Stomach (tissue), 9 donors: ENCODE measurements around the gene FAM24B. TPM values are rescaled to one million over a fixed set of nuclear protein-coding genes. Genes with fewer than 3 reads are reported as not detected.
"Not testable (repeated sequence)": the region's sequence is repeated elsewhere in the genome, so short reads cannot be mapped to it uniquely, and the experiment has no call there.

ENCODE experiments used
- DNase-seq, 2 donors: peaks; one replicate each; pipeline versions ENCODE4 v3.0.0 to v3.0.0-alpha.2; 2013 to 2019
- H3K27ac ChIP-seq, 5 donors: fragments of 200-600 bp in 4 of 5; sonication (generic) in 4 of 5; one replicate each; pipeline ENCODE4 v1.5.1; 2013 to 2019; ENCODE audit warnings: mild to moderate bottlenecking in 1 of 5, moderate library complexity in 1 of 5
- H3K27me3 ChIP-seq, 3 donors: fragments of 200-600 bp; sonication (generic); one replicate each; pipeline ENCODE4 v1.5.1; 2017 to 2019; ENCODE audit warnings: mixed run types in 1 of 3
- H3K36me3 ChIP-seq, 4 donors: fragments of 200-600 bp; sonication (generic); 1 replicate in 3 of 4; 2 replicates in 1 of 4; pipeline ENCODE4 v1.5.1; 2016 to 2019
- H3K4me1 ChIP-seq, 4 donors: fragments of 200-600 bp; sonication (generic); one replicate each; pipeline ENCODE4 v1.5.1; 2016 to 2019
- H3K4me3 ChIP-seq, 4 donors: fragments of 200-600 bp; sonication (generic) in 3 of 4; one replicate each; pipeline ENCODE4 v1.5.1; 2016 to 2019; ENCODE audit warnings: mild to moderate bottlenecking in 1 of 4
- H3K9me3 ChIP-seq, 4 donors: fragments of 200-600 bp; sonication (generic); one replicate each; pipeline ENCODE4 v1.5.1; 2016 to 2019
- EP300 ChIP-seq: sonication (generic); formaldehyde crosslinking; IDR thresholded peaks from one replicate; pipeline ENCODE4 v1.6.1; 2017; ENCODE audit warnings: antibody characterized with exemption
- POLR2A ChIP-seq, 4 donors: fragments of 450-650 bp; IDR thresholded peaks; one replicate each; pipeline ENCODE4 v1.6.1; 2016; ENCODE audit warnings: antibody characterized with exemption in 4 of 4, control low read depth in 2 of 4, mild to moderate bottlenecking in 1 of 4, moderate library complexity in 1 of 4
- POLR2AphosphoS5 ChIP-seq, 3 donors: sonication (generic); formaldehyde crosslinking; IDR thresholded peaks; one replicate each; pipeline ENCODE4 v1.6.1; 2016; ENCODE audit warnings: antibody characterized with exemption in 3 of 3
- WGBS, 5 donors: extraction: QIAGEN DNeasy Blood & Tissue Kit in 3 of 5; methylation state at CpG; one replicate each; pipeline versions ENCODE4 v1.1.5 to v1.1.7; 2013 to 2018; 5-methylcytosine and 5-hydroxymethylcytosine counted together
- intact Hi-C: fragments of 100-400 bp; cut with DNase I; formaldehyde crosslinking; loops from one replicate; pipeline ENCODE4 v1.15.1; 2023; ENCODE audit warnings: low total_unique reads
- polyA plus RNA-seq, 3 donors: library from polyadenylated mRNA; stranded (reverse); fragments of 200-250 nt; gene quantifications; one replicate each; pipeline ENCODE4 v1.2.3, GENCODE V29; 2013
- total RNA-seq, 5 donors: library from RNA; depleted of rRNA; stranded (reverse); fragments of >200 nt; gene quantifications; one replicate each; pipeline versions ENCODE4 v1.1.0 to v1.2.3, GENCODE V29; 2014 to 2016
- TF ChIP-seq, protein P1 (sequence below), 7 experiments: fragments of 450-650 bp in 4 of 7; fragments of 200-600 bp in 3 of 7; sonication (generic) in 3 of 7; IDR thresholded peaks; one replicate each; pipeline ENCODE4 v1.5.1; 2016 to 2019; ENCODE audit warnings: antibody characterized with exemption in 7 of 7, control low read depth in 2 of 7, mild to moderate bottlenecking in 1 of 7
- donor health status: healthy with polysubstance abuse.
- donor health status: Bipolar disorder and iron deficiency.
- donor health status: healthy.

Gene FAM24B
- total and polyA plus RNA-seq, 8 donors = 2.0 to 4.5 (median 3.4) TPM; not detected in 2

DNA sequence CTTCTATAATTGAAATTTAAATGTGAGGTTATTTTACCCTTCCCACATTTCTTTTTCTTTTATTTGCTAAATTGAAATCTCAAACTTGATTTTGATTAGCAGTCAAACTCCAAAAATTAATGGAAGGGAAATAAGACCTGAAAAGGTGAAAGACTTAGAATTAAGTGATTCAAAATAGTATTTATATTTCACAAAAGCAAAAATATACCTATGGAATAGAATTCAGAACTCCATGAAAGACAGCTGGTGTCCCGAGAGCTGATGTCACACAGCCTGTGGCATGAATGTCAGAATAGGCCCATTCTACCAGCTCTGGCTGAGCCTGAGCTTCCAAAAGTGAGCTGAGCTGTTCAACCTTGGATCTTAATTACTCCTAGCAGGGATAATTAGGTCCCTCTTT, 30.9 kb upstream of the FAM24B start, which contains the start of gene FAM24A:
FAM24A (plus strand) TSS at position 301 of the 400 bp plus-strand sequence. CDS start 1,025 bp downstream, outside the sequence.
- no peaks in the 10 kb centered on the region for H3K4me1 ChIP-seq
- H3K27me3 ChIP-seq = no peaks in the 10 kb centered on the region
- intact Hi-C loops = no loop called here
- H3K9me3 ChIP-seq = no peaks in the 10 kb centered on the region
- no peak for DNase-seq
- 53 to 78% (median 68%) methylated on average over 1 of the region's 1 CpG for WGBS, 5 donors
- no peak within 1 kb of the TSS for H3K4me3 ChIP-seq
- H3K36me3 ChIP-seq = no peaks in the 10 kb centered on the region
- no peak within 1 kb of the TSS for H3K27ac ChIP-seq
- TF ChIP-seq POLR2AphosphoS5 (IDR thresholded peaks at IDR 0.05) (no peak), POLR2A (IDR thresholded peaks at IDR 0.05) (no peak), EP300 (no peak)
- TF ChIP-seq, protein P1, sequence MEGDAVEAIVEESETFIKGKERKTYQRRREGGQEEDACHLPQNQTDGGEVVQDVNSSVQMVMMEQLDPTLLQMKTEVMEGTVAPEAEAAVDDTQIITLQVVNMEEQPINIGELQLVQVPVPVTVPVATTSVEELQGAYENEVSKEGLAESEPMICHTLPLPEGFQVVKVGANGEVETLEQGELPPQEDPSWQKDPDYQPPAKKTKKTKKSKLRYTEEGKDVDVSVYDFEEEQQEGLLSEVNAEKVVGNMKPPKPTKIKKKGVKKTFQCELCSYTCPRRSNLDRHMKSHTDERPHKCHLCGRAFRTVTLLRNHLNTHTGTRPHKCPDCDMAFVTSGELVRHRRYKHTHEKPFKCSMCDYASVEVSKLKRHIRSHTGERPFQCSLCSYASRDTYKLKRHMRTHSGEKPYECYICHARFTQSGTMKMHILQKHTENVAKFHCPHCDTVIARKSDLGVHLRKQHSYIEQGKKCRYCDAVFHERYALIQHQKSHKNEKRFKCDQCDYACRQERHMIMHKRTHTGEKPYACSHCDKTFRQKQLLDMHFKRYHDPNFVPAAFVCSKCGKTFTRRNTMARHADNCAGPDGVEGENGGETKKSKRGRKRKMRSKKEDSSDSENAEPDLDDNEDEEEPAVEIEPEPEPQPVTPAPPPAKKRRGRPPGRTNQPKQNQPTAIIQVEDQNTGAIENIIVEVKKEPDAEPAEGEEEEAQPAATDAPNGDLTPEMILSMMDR (IDR thresholded peaks at IDR 0.05) = no peak

DNA sequence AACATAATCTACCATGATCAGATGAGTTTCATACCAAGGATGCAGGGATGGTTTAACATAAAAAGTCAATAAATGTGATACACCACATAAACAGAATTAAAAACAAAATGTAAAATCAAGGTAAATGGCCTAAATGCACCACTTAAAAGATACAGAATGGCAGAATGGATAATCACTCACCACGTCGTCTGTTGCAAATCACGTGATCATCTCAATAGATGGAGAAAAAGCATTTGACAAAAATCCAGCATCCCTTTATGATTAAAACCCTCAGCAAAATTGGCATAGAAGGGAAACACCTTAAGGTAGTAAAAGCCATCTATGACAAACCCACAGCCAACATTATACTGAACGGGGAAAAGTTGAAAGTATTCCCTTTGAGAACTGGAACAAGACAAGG, 24.5 kb upstream of the FAM24B start:
- H3K4me3 ChIP-seq, intact Hi-C loops, H3K27me3 ChIP-seq, H3K4me1 ChIP-seq, DNase-seq, H3K36me3 ChIP-seq, H3K27ac ChIP-seq, H3K9me3 ChIP-seq: not testable (repeated sequence)
- WGBS, 5 donors = 75 to 80% (median 77%) methylated on average over 4 of the region's 4 CpGs

DNA sequence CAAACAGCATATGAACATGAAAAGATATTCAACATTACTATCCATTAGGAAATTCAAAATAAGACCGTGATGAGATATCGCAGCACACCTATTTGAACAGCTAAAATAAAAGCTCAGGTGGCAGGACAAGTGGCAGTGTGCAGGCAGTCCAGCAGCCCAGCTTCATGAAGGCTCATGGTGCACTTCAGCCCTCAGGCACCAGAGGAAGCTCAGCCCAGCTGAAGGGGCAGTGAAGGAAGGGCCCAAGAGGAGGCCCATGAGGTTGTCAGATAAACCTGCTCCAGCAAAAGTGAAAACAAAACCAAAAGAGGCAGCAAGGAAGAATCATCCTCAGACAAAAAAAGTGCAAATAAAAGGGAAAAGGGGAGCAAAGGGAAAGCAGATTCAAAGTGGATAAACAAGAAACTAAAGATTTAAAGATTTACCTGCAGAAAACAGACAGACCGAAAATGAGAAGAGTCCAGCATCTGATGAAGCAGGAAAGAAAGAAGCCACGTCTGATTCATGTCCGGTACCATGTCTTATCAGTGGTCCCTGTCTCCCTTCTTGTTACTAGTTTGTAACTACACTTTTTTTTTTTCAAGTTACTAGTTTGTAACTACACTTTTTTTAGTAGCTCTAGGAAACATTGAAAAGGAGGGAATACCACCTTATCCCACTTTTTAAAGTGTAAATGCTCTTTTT, 15.0 kb upstream of the FAM24B start:
- H3K4me3 ChIP-seq = no peak overlapping the region
- H3K9me3 ChIP-seq = no peaks in the 10 kb centered on the region
- intact Hi-C loops = no loop called here
- H3K36me3 ChIP-seq = no peaks in the 10 kb centered on the region
- H3K27me3 ChIP-seq = peaks cover 0 to 4% (median 0%) of the 10 kb centered on the region in 3 donors
- no peak overlapping the region for H3K27ac ChIP-seq
- DNase-seq = no peak
- TF ChIP-seq POLR2AphosphoS5 (IDR thresholded peaks at IDR 0.05) = no peak
- TF ChIP-seq EP300 = no peak
- TF ChIP-seq POLR2A (IDR thresholded peaks at IDR 0.05) = no peak
- TF ChIP-seq, protein P1 (IDR thresholded peaks at IDR 0.05) = no peak
- WGBS, 5 donors = 81 to 88% (median 86%) methylated on average over 5 of the region's 5 CpGs
- H3K4me1 ChIP-seq = no peaks in the 10 kb centered on the region

DNA sequence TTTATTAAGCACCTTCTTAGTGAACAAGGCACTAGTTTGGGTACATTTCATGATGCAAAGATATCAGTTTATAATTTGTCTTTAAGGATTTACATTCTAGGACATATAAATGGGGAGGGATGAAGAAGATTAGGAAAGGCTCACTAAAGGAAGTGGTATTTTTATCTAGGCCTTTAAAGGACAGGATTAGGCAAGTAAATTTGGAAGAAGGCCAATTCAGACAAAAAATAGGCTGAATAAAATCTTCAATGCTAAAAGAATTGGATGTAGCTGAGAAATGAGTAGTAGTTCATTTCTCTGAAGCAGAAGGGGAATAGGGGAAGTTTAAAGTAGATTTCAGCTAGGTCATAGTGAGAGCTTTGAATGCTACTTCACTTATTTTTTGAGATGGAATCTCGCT, 4.8 kb upstream of the FAM24B start:
- TF ChIP-seq POLR2AphosphoS5 (IDR thresholded peaks at IDR 0.05) (no peak), EP300 (no peak)
- TF ChIP-seq, protein P1 (IDR thresholded peaks at IDR 0.05) = no peak
- H3K27ac ChIP-seq = no peak overlapping the region
- no peak overlapping the region for H3K4me3 ChIP-seq
- H3K36me3 ChIP-seq = no peaks in the 10 kb centered on the region
- peaks cover 7 to 13% (median 11%) of the 10 kb centered on the region in 4 donors for H3K4me1 ChIP-seq
- intact Hi-C loops = no loop called here
- DNase-seq = no peak
- WGBS, 5 donors = 70 to 100% (median 93%) methylated on average over 1 of the region's 1 CpG
- no peaks in the 10 kb centered on the region for H3K9me3 ChIP-seq
- peaks cover 0 to 4% (median 0%) of the 10 kb centered on the region in 3 donors for H3K27me3 ChIP-seq

DNA sequence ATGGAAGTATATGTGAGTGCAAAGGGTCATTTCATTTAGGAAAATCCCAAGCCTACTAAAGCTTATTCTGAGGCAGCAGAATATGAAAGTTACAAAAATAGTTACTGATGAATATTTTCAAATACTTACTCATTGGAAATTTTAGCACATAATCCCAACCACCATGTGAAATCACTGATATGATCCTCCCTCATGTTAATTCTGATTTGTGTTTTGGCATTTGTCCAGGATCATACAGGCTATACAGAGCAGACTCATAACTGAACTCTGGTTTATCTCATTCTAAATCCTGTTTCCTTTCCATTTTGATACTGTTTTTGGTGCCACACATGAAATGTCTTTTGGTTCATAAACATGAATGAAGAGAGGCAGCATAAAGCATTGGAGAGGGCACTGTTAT, 3.4 kb upstream of the FAM24B start:
- no peak for DNase-seq
- intact Hi-C loops = no loop called here
- Histone ChIP-seq H3K9me3 (no peaks in the 10 kb centered on the region), H3K4me1 (peaks cover 7 to 27% (median 23%) of the 10 kb centered on the region in 4 donors), H3K27me3 (peaks cover 0 to 4% (median 0%) of the 10 kb centered on the region in 3 donors), H3K4me3 (no peak overlapping the region), H3K36me3 (no peaks in the 10 kb centered on the region), H3K27ac (no peak overlapping the region)
- no peak for TF ChIP-seq POLR2A (IDR thresholded peaks at IDR 0.05)
- TF ChIP-seq POLR2AphosphoS5 (IDR thresholded peaks at IDR 0.05) = no peak
- TF ChIP-seq, protein P1 (IDR thresholded peaks at IDR 0.05) = no peak
- TF ChIP-seq EP300 = no peak
